HG03159 (cell line): ENCODE results near the gene NFKBIA.
"Not testable (repeated sequence)": the region's sequence is repeated elsewhere in the genome, so short reads cannot be mapped to it uniquely, and the experiment has no call there.

Experiments
- ATAC-seq: cut with Tn5 transposase; IDR thresholded peaks from one replicate; pipeline ENCODE4 v1.9.1; 2021; ENCODE audit warnings: mild to moderate bottlenecking, moderate library complexity; ENCODE audit not compliant: unreplicated experiment

Gene NFKBIA

DNA sequence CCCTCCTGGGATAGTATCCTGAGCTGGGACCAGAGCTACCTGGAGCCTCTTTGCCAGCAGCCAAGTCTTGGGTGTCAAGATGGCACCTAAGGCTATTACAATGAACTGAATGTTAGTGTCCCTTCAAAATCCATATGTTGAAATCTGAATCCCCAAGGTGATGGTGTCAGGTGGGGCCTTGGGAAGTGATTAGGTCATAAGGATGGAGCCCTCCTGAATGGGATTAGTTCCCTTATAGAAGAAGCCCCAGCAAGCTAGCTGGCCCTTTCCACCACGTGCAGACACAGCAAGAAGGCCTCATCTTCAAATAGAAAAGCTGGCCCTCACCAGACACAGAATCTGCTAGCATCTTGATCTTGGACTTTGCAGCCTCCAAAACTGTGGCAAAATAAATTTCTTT lies 12.4 kb downstream of the NFKBIA start:
- no peak for ATAC-seq

DNA sequence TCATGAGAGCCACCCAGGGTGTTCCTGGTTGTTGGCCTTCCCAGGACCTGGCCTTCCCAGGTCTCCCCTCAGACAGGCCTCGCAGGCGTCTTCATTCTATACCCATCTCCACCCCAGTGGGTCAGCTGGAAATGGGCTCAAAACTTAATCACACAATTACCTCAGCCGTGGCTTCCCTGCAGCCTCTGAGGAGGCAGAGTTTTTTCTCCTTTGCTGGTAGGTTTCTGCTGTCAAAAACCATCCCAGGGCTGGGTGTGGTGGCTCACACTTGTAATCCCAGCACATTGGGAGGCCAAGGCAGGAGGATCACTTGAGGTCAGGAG lies 13.2 kb downstream of the NFKBIA start:
- no peak for ATAC-seq

DNA sequence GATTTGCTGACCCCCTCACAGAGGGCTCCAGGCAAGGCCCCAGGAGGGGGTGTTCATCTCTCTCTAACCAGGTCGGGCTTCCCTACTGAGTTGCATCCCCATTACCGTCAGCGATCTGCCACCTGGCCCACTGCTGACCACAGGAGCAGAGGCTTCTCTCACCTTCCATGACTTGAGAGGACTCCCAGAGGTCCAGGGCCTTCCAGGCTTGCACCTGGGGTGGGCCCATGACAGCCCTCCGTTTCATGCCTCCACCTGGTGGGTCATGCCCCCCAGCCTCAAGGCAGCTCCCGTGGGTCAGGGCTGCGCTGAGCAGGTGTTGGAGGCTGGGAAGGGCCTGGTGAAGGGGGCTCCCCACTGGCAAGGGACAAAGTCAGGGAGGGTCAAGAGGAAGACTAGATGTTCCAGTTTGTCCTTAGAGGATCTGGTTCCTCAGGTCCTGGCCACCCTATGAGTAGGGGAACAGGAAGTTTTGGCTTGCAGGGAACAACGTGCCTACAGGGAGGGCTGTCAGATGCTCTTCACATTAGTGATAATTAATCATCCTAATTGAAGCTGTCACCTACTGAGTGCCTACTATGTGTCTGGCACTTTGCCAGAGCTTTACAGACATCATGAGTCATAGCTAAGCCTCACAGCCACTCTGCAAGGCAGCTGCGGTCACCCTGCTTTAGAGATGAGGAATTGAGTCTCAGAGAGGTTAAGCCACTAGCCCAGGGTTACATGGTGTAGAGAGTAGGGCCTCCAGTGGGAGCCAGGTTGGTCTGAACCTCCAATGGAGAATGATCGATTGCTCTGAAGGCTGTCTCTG lies 13.8 kb downstream of the NFKBIA start:
- peak; percentile 54 for ATAC-seq

DNA sequence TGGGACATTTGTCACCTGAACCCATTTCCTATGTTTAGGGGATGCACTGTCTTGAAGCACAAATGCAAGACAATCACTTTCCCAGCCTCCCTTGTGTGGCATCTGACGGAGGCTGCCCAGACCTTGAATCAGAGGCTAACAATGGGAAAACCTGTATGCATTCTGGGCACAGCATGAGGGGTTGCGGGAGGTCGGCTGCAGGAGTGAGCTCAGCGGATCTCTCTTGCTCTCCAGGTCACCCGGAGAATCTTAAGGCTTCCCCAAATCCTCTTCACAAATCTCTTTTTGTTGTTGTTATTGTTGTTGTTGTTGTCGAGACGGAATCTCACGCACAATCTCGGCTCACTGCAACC lies 15.3 kb downstream of the NFKBIA start:
- no peak for ATAC-seq

DNA sequence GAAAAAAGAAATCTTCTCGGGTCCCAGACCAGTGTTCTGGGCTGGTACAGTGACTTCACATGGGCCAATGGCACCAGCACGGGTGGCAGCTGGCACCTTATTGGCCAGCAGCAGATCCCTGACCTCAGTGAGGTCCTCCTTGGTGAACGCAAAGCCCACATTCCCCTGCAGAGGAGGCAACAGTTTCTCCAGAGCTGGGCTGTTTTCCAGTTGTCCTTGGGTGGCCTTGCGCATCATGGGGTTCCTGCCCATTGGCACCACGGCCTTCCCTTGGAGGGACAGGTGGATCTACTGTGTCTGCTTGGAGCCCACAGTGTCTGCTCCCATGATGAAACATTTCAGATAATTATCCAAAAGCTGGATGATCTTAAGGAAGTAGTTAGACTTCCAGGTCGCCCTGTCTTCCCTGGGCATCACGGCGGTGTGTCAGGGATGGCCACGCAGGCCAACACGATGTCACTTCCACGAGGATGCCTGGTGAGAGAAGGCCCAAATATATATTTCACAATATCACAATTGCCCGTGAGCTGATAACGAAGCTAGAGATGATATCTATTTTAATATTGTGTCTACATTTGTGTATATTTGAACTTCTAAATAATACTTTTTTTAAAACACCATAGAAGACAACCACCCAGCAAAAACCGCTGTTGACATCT lies 15.8 kb downstream of the NFKBIA start:
- no peak for ATAC-seq

DNA sequence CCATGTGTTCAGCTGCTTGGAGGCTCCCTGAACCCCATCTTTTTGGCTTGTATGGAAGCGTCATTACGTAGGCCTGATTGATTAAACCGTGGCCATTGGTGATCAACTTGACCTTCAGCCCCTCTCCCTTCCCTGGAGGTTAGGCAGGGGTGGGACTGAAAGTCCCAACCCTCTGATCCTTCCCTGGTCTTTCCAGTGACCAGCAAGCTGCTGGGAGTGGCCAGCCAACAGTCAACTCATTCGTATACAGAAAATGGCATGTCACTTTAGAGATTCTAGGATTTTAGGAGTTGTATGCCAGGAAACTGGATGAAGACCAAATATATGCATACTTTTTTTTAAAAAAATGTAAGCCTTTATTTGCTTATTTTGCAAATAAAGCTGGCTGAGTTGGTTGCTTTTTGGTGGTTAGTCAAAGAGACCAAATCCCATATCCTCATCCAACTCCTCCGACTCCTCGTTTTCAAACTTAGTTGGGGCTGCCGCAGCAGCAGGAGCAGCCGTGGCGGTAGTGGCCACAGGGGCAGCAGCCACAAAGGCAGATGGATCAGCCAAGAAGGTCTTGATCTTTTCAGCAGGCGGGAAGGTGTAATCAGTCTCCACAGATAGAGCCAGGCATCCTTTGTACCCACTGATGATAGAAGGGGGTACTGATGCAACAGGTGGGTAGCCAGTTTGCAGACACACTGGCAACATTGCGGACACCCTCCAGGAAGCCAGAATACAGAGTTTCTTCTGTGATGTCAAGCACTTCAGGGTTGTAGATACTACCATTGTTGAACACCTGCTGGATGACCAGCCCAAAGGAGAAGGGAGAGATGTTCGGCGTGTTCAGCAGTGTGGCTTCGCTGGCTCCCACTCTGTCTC lies 16.6 kb downstream of the NFKBIA start:
- no peak for ATAC-seq

DNA sequence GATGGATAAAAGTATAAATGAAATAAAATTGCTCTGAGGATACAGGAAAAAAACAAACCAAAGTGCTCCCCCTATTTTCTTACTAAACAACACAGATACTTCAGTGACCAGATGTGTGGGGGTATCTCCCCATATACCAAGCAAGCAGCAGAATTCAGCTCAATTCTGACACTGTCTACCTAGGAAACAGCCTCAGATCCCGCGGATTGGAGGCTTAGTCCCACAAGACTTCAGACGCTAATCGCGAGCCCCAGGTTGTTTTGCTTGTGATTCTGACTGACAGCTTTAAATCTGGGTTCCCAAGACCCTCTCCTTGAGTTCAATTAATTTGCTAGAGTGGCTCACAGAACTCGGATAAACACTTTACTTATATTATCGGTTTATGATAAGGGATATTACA lies 17.3 kb downstream of the NFKBIA start:
- ATAC-seq, result no peak

DNA sequence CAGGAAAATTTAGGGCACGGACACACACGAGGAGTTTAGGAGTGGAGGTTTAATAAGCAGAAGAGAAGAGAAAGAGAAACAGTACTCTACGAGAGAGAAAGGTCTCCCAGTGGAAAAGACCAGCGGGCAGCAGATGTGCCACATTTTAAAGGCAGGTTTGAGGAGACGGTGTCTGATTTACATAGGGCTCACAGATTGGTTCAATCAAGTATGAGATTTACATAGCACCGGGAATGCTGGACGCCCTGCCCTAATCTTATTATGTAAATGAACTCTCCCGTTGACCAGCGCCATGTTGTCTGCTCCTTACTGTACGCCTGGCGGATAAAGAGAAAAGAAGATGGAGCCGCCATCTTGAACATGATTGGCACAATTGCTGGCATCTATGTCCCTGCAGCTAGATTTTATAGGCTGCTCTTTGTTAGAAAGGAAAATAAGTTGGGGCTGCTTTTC lies 17.9 kb downstream of the NFKBIA start:
- ATAC-seq, result no peak

DNA sequence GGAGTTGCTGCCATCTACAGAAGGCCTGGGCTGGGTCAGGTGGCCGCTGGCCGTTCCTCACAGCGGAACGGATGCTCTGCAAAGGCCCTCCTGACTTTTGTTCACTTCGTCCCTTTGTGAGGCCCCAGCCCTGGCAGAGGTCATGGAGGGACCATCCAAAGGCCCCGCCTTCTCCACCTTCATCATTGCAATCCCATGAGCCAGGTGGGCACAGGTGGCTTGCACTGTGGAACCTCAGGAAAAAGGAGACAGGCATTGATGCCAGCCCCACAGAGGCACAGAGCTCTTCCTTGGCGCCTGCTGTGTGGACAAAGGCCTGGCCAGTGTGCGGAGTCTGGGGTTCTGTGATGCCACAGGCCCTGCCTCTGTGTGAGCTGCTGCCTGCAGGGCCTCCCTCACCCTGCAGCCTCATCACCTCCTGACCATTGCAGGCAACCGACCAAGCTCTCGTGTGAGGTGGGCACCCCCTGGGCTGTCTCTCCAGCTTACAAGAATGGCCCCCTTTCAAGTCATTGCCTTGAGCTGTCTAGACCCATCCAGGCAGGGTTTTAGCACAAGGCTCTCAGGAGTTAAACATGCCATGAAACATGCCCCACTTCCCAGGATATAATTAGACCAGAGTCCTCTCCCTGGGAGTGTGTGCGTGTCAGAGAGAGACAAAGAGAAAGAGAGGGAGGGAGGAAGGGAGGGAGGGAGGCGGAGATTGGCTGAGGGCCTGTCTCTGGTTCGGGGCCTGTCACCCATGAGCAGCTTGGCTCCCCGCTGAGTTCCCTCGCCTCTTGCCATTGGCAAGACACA lies 19.3 kb downstream of the NFKBIA start:
- ATAC-seq, result no peak

DNA sequence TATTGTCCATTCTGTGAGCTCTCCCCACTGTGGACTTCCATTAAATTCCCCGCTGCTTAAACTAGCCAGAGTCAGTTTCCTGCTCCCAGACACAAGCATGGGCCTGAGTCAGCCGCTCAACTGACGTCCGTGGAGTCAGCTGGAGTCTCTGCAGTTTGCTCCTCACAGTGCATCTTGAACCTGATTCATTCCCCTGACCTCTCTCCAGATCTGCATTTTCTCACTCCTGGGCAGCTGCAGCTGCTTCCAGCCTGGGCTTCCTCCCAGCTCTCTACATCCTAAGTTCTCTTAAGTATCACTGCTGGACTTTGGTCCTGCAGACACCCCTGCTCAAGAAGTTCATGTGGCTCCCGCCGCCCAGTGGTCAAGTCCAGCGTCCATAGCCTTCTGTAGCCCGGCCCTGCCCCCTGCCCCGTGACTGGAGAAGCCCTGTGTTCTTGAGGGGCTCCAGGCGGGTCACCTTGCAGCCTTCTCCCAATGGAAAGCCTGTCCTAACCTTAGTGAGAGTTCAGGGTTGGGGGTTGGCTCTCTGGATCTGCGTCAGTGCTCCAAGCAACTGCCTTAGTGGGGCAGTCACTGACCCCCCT lies 20.0 kb downstream of the NFKBIA start:
- no peak for ATAC-seq

DNA sequence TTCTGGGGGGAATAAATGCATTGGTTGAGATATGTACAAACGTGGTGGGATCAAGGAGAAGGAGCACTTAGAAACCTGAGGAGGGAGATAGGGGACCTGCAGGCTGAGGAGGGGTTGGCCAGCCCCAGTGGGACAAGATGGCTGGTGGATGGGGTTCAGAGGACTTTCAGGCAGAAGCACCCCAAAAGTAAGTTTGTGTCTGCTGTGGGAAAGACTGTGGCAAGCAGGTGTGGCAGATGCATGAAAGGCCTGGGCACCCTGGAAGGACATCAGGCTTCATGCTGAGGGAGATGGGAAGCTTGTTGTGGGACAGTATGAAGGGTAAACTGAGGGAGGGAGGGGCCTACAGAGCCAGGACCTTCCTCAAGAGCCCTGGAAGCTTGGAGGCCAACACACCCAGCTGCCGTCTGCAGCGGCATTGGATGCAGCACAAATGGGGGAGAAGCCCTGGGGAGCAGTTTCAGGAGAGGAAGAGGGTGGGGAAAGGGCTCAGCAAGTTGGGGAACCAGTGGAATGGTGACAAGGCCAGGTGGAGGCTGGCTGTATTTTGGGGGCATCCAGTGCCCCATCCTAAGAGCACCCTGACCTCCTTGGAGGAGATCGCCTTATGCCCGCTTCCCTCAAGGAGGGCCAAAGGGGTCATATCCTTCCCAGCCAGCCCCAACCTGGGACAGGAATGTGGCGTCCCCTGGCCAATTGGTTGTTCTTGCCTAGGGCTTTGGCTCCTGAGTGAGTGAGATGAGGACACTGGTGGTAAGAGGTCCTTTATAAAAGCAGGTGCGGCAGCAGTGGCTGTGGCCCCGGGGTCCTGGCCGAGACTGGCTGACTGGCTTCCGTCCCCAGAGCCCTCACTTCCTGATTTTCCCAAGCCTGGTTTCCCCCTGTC lies 20.7 kb downstream of the NFKBIA start:
- no peak for ATAC-seq

DNA sequence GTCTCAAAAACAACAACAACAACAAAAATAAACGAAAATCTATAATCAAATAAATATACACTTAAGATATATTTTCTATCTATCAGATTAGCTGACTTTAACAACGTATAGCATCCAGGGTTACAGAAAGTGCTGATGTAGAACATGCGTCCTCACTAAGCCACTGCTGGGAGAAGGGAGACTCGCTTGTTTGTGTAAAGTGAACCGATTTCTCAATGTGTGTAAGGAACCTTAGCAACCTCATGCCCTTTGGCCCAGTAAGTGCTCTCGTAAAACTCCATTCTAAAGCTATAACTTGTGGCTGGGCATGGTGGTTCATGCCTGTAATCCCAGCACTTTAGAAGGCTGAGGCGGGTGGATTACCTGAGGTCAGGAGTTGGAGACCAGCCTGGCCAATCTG lies 23.8 kb downstream of the NFKBIA start:
- no peak for ATAC-seq

DNA sequence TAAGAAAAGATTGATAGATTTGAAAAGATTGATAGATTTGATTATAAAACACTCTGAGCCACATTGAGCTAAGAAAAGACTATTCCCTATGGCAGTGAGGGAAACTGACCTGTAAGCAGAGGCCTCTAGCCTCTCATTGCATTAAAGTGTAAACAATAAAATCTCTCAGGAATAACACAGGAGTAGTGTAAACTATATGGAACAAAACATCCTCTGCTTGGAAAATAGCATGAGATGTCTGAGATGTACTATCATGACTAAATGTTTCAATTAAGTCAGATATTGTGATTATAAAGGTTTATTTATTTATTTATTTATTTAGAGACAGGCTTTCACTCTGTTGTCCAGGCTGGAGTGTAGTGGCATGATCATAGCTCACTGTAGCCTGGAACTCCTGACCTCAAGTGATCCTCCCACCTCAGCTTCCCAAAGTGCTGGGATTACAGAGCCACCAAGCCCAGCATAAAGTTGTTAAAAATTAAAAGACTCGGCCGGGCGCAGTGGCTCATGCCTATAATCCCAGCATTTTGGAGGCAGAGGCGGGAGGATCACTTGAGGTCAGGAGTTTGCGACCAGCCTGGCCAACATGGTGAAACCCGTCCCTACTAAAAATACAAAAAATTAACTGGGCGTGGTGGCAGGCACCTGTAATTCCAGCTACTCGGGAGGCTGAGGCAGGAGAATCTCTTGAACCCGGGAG lies 25.2 kb downstream of the NFKBIA start:
- not testable (repeated sequence) for ATAC-seq

DNA sequence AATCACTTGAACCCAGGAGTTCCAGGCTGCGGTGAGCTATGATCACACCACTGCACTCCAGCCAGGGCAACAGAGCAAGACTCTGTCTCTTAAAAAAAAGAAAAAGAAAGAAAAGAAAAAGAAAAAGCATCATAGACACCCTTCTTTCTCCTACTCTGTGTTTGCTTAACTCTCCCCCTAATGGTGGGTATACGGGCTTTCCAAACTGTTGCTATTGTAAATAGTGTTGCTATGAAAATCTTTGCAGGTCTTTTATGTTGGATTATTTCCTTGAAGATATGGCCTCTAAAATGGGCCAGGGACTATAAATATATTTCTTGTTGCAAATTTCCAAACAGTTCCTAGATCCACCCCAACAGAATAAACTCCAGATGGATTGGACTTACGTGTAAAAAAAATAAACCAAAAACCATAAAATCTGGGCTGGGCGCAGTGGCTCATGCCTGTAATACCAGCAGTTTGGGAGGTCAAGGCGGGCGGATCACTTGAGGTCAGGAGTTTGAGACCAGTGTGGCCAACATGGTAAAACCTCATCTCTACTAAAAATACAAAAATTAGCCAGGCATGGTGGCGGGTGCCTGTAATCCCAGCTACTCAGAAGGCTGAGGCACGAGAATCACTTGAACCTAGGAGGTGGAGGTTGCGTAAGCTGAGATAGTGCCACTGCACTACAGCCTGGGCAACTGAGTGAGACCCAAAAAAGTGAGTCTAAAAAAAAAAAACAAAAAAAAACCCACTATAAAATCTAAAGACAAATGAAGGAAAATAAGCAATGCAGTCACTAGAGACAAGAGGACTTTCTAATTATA lies 25.9 kb downstream of the NFKBIA start:
- ATAC-seq, result no peak

DNA sequence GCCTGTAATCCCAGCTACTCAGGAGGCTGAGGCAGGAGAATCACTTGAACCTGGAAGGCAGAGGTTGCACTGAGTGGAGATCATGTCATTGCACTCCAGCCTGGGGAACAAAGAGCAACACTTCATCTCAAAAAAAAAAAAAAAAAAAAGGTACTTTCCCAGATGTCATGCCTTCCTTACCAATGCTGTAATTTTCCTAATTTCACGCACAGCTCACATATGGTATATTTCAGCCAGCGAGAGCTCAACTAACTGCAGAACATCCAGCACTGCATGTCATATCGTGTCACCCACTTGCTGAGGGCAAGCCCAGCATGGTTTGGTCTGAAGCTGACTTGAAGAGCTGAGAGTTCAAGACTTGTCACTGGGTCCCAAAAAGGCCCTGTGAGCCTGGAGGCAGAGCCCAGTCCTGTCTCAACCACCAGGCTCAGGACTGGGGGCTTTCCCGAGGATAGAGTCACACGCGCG lies 29.0 kb downstream of the NFKBIA start:
- ATAC-seq, result no peak

DNA sequence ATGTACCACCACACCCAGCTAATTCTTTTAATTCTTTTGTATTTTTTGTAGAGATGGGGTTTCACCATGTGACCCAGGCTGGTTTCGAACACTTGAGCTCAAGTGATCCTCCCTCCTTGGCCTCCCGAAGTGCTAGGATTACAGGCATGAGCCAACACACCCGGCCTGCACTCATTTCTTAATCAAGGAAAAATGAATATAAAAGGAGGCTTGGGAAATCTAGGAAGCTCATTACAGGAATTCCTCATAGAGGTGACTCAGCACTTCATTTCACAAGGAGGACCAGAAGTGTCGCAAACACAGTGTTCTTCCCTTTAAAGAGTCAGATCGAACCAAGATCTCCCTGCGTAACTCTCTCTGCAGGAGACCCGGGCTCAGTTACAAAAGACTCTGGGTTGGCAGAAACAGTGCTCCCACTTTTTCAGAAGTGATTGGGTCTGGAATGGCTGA lies 30.3 kb downstream of the NFKBIA start:
- ATAC-seq, result no peak

DNA sequence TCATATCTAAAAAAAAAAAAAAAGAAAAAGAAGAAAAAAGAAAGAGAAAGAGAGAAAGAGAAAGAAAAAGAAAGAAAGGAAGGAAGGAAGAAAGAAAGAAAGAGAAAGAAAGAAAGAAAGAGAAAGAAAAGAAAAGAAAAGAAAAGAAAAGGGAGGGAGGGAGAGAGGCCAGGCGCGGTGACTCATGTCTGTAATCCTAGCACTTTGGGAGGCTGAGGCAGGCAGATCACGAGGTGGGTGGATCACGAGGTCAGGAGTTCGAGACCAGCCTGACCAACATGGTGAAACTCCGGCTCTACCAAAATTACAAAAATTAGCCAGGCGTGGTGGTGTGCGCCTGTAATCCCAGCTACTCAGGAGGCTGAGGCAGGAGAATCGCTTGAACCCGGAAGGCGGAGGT lies 31.3 kb downstream of the NFKBIA start:
- ATAC-seq, result not testable (repeated sequence)

DNA sequence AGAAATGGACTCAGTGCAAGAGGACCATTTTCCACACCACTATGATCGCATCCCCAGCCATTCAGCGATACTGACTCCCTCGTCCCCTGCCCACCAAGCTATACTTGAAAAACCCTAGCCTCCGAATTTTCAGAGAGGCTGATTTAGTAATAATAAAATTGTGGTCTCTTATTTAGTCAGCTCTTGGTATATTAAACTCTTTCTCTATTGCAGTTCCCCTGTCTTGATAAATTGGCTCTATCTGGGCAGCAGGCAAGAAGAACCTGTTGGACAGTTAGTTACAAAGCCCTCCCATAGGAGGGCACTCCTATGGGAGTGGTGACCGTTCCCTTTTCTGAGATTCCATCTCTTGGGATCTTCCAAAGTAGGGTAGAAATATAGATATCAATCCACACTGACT lies 33.6 kb downstream of the NFKBIA start:
- ATAC-seq, result no peak
